Kidney epithelial cell (primary cell): ENCODE results near the gene CCDC14. TPM values are rescaled to one million over a fixed set of nuclear protein-coding genes. Genes with fewer than 3 reads are reported as not detected.
A peak's percentile ranks its signal among the peaks of the same experiment; 100 is the strongest.
"Not testable (repeated sequence)": the region's sequence is repeated elsewhere in the genome, so short reads cannot be mapped to it uniquely, and the experiment has no call there.

ENCODE experiments used
- DNase-seq: peaks from one replicate; pipeline ENCODE4 v3.0.0-alpha.2; 2010; ENCODE audit warnings: low read depth
- H3K27me3 ChIP-seq: 2 replicates; pipeline ENCODE4 v1.6.0; 2011; ENCODE audit warnings: low read length; ENCODE audit not compliant: control insufficient read depth, insufficient read depth
- H3K36me3 ChIP-seq: 2 replicates; pipeline ENCODE4 v1.5.1; 2011; ENCODE audit warnings: low read length; ENCODE audit not compliant: control insufficient read depth, insufficient read depth
- H3K4me3 ChIP-seq: 2 replicates; pipeline ENCODE4 v1.5.1; 2011; ENCODE audit warnings: low read depth, mild to moderate bottlenecking, control low read depth, low read length
- CTCF ChIP-seq: IDR thresholded peaks from 2 replicates; pipeline ENCODE4 v1.5.1; 2011; ENCODE audit warnings: mild to moderate bottlenecking, moderate library complexity, low read length, control low read depth, inconsistent platforms; ENCODE audit not compliant: insufficient read depth, poor library complexity, severe bottlenecking
- total RNA-seq: library from RNA; depleted of rRNA; stranded (reverse); fragments of >200 nt; gene quantifications from 2 replicates; pipeline ENCODE4 v1.2.3, GENCODE V29; 2015

The CCDC14 gene
- total RNA-seq, 1 donor from 2014 or later, result 24.2 TPM

DNA sequence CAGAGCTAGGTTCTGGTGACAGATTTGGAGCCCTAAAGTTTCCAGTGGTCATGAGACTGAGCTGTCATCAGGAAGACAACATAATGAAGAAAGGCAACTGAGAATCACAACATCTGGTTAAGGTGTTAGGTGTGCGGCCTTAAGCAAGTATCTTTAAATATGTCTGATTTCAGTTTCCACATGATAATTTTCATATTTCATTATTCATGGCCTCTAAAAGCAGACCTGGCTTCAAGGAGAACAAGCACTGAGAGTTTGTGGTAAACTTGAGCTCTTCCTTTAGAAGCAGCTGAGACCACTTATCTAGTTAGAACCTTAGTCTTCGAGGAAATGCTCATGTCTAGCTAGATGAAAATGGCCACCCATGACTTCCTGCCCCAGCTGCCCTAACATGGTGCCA lies 51.2 kb downstream of the CCDC14 start:
- Histone ChIP-seq H3K36me3 (no peaks in the 10 kb centered on the region), H3K27me3 (no peaks in the 10 kb centered on the region), H3K4me3 (no peak overlapping the region)
- DNase-seq, result no peak
- no peak for TF ChIP-seq CTCF

DNA sequence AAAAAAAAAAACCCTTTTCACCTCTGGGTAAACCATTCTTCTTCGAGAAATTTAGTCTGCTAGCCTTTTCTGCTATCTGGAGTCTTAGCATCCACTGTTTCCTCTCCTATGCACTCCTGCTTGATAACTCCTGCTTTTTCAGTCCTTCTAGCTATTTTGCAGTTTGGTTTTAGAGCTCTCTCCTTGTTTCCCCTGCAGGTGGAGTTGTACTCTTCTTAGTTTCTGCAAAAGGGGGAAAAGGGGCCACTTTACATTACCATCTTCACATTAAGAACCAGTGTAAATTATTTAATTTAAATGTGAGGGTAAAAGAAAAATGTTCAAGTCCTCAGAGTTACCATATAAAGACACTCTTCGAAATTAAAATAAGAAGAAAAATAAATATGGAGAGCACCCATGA lies 53.3 kb downstream of the CCDC14 start:
- H3K36me3 ChIP-seq, result no peaks in the 10 kb centered on the region
- TF ChIP-seq CTCF, result peak; percentile 8
- H3K4me3 ChIP-seq, result no peak overlapping the region
- DNase-seq, result no peak
- no peaks in the 10 kb centered on the region for H3K27me3 ChIP-seq

GRCh38 chr3:123899300-123899865 lies 61.6 kb downstream of the CCDC14 start:
- H3K4me3 ChIP-seq, result no peak overlapping the region
- TF ChIP-seq CTCF, result no peak
- no peak for DNase-seq
- no peaks in the 10 kb centered on the region for H3K27me3 ChIP-seq
- no peaks in the 10 kb centered on the region for H3K36me3 ChIP-seq

DNA sequence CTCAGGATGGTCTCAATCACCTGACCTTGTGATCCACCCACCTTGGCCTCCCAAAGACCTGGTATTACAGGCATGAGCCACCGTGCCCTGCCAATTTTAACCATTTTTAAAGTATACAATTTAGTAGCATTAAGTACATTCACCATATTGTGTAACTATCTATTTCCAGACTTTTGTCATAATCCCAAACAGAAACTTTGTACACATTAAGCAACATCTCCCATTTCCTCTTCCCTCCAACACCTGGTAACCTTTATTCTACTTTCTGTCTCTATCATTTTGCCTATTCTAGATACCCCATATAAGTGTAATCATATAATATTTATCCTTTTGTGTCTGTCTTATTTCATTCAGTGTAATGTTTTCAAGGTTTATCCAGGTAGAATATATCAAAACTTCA lies 68.0 kb downstream of the CCDC14 start:
- no peak for TF ChIP-seq CTCF
- Histone ChIP-seq H3K36me3 (no peaks in the 10 kb centered on the region), H3K27me3 (no peaks in the 10 kb centered on the region), H3K4me3 (no peak overlapping the region)
- DNase-seq, result no peak

DNA sequence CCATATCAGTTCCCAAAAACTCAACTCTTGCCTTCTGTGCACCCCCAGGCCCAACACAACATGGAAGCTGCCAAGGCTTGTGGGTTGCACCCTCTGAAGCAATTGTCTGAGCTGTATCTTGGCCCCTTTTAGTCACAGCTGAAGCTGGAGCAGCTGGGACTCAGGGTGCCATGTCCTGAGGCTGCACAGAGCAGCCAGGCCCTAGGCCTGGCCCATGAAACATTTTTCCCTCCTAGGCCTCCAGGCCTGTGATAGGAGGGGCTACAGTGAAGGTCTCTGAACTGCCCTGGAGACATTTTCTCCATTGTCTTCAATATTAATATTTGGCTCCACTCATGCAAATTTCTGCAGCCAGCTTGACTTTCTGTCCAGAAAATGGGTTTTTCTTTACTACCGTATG lies 68.8 kb downstream of the CCDC14 start:
- Histone ChIP-seq H3K27me3 (no peaks in the 10 kb centered on the region), H3K4me3 (no peak overlapping the region), H3K36me3 (no peaks in the 10 kb centered on the region)
- no peak for TF ChIP-seq CTCF
- DNase-seq, result no peak

DNA sequence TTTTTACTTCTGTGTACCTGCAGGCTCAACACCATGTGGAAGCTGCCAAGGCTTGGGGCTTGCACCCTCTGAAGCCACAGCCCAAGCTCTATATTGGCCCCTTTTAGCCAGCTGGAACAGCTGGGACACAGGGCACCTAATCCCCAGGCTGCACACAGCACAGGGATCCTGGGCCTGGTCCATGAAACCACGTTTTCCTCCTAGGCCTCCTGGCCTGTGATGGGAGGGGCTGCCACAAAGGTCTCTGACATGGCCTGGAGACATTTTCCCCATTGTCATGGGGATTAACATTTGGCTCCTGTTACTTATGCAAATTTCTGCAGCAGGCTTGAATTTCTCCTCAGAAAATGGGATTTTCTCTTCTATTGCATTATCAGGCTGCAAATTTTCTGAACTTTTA lies 70.0 kb downstream of the CCDC14 start:
- H3K36me3 ChIP-seq, H3K4me3 ChIP-seq, H3K27me3 ChIP-seq, DNase-seq: not testable (repeated sequence)

DNA sequence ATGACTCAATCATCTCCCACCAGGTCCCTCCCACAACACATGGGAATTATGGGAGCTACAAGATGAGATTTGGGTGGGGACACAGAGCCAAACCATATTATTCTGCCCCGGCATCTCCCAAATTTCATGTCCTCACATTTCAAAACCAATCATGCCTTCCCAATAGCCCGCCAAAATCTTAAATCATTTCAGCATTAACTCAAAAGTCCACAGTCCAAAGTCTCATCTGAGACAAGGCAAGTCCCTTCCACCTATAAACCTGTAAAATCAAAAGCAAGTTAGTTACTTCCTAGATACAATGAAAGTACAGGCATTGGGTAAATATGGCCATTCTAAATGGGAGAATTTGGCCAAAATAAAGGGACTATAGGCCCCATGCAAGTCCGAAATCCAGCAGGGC lies 70.9 kb downstream of the CCDC14 start:
- H3K36me3 ChIP-seq, DNase-seq, H3K27me3 ChIP-seq, H3K4me3 ChIP-seq: not testable (repeated sequence)
